ENCODE data around the gene AKT1.

AKT1 gene

DNA sequence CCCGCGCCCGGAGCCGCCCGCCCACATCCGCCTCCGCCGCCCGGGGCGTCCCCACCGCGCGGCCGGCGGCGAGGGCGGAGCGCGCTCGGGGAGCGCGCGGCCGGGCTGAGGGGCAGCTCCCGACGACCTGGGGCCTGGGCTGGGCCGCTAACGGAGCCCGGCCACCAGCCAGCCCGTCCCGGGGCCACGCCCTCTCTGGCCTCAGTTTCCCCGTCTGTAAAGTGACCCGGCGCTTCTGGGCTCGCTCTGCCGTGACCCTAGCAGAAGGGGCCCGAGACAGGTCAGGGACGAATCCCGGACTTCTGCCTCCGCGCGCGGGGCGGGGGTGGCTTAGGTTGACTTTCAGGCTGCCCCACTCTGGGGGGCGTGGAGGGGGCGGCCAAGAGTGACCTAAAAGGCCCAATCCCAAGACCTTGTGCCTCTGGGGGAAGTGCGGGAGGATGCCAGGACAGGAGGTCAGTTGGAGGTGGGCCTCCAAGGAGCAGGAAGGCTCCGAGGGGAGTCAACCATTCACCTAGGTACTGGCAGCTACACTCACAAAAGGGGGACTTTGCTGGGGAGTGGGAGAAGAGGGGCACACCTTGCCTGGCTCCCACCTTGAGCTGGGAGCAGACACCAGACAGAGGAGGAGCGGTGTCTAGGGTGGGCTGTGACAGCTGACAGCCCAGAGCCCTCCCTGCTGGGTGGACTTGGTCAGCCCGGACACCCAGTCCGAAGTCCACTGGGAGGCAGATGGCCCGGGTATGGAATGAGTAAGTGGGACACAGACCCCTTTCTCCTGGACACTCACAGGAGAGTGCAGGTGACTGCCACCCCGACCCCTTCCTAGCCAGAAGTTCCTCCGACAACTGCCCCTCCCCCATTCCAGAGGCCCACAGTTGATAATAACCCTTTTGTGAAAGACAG, 486 bp upstream of the AKT1 start:
- TF ChIP-seq, protein P1, sequence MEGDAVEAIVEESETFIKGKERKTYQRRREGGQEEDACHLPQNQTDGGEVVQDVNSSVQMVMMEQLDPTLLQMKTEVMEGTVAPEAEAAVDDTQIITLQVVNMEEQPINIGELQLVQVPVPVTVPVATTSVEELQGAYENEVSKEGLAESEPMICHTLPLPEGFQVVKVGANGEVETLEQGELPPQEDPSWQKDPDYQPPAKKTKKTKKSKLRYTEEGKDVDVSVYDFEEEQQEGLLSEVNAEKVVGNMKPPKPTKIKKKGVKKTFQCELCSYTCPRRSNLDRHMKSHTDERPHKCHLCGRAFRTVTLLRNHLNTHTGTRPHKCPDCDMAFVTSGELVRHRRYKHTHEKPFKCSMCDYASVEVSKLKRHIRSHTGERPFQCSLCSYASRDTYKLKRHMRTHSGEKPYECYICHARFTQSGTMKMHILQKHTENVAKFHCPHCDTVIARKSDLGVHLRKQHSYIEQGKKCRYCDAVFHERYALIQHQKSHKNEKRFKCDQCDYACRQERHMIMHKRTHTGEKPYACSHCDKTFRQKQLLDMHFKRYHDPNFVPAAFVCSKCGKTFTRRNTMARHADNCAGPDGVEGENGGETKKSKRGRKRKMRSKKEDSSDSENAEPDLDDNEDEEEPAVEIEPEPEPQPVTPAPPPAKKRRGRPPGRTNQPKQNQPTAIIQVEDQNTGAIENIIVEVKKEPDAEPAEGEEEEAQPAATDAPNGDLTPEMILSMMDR (IDR thresholded peaks at IDR 0.05; ENCODE audit: control extremely low read depth, extremely low read depth, low read depth, missing control alignments), result no peak
- POLR2A ChIA-PET, result no interaction called here
- DNase-seq (ENCODE audit: extremely low spot score), result peak; percentile 89
- CTCF ChIA-PET, result interaction anchor here (1.1 kb wide), 1 partner anchor 27 kb away, joined by 3 read pairs; no protein-coding TSS in a partner anchor

DNA sequence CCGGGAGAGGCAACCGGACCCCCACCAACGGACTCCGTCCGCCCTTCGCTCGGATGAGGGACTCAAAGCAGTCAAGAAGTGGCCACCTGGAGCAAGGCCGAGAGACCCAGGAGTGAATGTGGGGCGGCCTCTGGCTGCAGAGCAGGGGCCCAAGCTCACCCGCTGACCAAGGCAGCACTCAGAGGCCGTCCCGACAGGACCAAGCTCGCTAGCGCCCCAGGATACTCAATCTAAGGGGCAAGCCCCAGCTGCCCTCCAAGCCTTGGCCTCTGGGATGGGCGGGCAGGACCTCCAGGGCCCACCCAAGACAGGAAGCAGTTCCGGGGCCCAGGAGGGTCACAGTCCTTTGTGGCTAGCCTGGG, 936 bp downstream of the AKT1 start:
- ChIA-PET POLR2A (no interaction called here), CTCF (interaction anchor here (0.7 to 1.6 kb wide), 3 partner anchors 24 to 31 kb away, joined by 3 to 8 read pairs (median 3); no protein-coding TSS in a partner anchor)
- DNase-seq (ENCODE audit: extremely low spot score), result peak; percentile 52
- TF ChIP-seq, protein P1 (IDR thresholded peaks at IDR 0.05; ENCODE audit: control extremely low read depth, extremely low read depth, low read depth, missing control alignments), result no peak

DNA sequence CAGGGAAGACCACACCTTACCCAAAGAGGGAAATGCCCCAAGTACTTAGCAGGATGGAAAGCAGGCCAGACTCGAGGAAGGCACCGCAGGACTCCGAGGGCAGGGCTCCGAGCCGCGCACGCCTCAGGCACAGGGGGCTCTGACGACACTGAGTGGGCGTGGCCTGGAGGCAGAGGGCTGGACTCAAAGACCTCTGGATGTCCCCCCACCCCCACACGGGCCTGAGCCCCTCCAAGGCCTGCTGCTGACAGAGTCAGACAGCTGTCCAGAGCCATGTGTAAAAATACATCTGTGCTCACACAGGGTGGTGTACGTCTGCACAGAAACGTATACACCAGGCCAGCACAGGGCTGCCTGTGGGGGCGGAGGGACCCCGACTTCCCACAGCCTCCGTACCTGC, 1.4 kb downstream of the AKT1 start:
- ChIA-PET POLR2A (no interaction called here), CTCF (interaction anchor here (1.2 to 1.6 kb wide), 2 partner anchors 23 to 32 kb away, joined by 3 to 8 read pairs; no protein-coding TSS in a partner anchor)
- TF ChIP-seq, protein P1 (IDR thresholded peaks at IDR 0.05; ENCODE audit: control extremely low read depth, extremely low read depth, low read depth, missing control alignments), result no peak
- DNase-seq (ENCODE audit: extremely low spot score), result peak; percentile 62

DNA sequence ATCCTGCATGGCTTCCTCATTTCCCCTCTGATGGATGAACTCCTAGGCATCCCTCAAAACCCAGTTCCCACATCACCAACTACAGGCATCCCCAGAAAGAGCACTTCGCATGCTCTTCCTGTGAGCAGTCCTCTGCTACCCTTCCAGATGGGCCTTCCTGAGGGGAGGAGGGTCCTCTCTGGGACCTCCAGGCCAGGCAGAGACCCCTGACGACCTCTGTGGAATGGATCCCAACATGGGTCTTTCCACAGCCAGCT, 1.9 kb downstream of the AKT1 start:
- ChIA-PET POLR2A (no interaction called here), CTCF (interaction anchor here (1.2 to 1.6 kb wide), 2 partner anchors 23 to 32 kb away, joined by 3 to 8 read pairs; no protein-coding TSS in a partner anchor)
- TF ChIP-seq, protein P1 (IDR thresholded peaks at IDR 0.05; ENCODE audit: control extremely low read depth, extremely low read depth, low read depth, missing control alignments), result no peak
- DNase-seq (ENCODE audit: extremely low spot score), result no peak

DNA sequence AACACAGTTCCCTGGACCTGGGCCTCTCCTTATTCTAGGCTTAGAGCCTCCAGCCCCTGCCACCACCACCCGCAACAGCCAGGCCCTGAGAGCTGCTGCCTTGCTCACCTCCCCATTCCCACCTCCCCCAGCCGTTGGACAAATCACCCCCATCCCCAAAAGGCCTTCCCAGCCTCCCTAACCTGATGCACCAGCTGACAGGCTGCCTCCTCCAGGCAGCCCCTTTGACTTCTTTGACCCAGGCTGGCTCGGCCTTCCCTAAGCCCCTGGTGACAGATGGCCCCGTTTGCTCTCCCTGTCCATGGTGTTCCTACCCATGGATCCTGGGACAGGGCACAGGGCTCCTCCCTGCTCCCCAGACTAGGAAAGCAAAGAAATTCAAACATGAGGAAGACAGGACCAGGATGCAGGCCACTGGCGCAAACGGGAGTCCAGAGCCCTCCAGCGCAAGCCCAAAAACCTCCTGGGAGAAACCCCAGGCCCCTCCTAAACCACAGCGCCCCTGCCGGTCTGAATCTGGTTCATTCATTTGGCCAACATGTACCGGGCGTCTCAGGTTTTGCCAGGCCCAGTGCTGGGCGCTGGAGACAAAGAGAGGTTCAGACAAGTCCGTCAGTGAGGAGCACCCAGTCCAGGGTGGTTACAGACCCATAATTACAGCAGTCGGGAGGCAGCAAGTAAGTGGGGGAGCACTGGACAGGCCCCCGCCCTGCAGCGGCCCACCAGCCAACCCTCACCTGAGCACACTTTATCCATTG, 2.4 kb downstream of the AKT1 start:
- ChIA-PET POLR2A (no interaction called here), CTCF (interaction anchor here (1.2 to 3.6 kb wide), 3 partner anchors 22 to 33 kb away, joined by 3 to 13 read pairs (median 8); no protein-coding TSS in a partner anchor)
- TF ChIP-seq, protein P1 (IDR thresholded peaks at IDR 0.05; ENCODE audit: control extremely low read depth, extremely low read depth, low read depth, missing control alignments), result no peak
- DNase-seq (ENCODE audit: extremely low spot score), result no peak

DNA sequence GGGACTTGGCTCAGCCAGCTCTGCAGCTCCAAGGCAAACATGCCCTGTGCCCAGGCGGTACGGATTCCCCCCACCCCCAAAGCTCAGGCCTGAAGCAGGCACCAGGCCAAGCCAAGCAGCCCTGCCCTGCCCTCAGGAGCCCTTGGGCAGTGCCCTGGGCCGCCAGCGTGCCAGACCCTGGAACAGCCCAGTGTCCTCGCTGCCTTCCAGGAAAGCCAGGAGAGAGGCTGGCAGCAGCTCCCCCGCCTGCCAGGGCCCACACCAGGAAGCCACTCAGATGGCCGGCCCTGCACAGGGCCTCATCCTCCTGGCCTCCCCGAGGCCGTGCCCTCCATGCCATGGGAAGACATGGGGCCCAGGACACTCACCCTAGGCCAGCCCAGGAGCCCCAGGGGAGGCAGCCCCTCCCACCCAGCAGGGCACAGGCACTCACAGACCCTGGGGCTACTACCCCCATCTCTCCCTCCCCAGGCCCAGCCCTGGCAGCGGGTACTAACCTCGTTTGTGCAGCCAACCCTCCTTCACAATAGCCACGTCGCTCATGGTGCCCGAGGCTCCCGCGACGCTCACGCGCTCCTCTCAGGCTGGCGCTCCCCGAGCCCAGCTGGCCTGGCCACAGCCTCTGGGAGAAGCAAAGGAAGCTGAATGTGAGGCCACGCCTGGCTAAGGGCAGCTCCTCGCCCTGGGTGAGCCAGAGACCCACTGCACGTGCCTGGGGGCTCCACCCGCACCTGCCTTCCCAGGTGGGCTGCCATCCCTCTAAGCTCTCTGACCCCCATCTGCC, 3.3 kb downstream of the AKT1 start:
- no peak for DNase-seq (ENCODE audit: extremely low spot score)
- TF ChIP-seq, protein P1 (IDR thresholded peaks at IDR 0.05; ENCODE audit: control extremely low read depth, extremely low read depth, low read depth, missing control alignments), result no peak
- ChIA-PET POLR2A (no interaction called here), CTCF (interaction anchor here (3.6 kb wide), 1 partner anchor 24 kb away, joined by 13 read pairs; no protein-coding TSS in a partner anchor)

Data from GM10248 (cell line).